Thyroid gland (tissue), 4 donors: Measurements from ENCODE around the gene BCAT1.

ENCODE experiments used
- CTCF ChIP-seq, 6 experiments: fragments of 200-600 bp in 3 of 6; fragments of 450-650 bp in 3 of 6; sonication (generic) in 3 of 6; IDR thresholded peaks; one replicate each; pipeline ENCODE4 v1.5.1; 2016 to 2019; ENCODE audit warnings: antibody characterized with exemption in 6 of 6, mild to moderate bottlenecking in 2 of 6, inconsistent platforms in 1 of 6, moderate library complexity in 1 of 6
- POLR2A ChIP-seq, 2 donors: fragments of 450-650 bp; IDR thresholded peaks; one replicate each; pipeline ENCODE4 v1.6.1; 2017; ENCODE audit warnings: antibody characterized with exemption in 2 of 2, mild to moderate bottlenecking in 2 of 2, moderate library complexity in 1 of 2

GRCh38 chr12:24901576-24902461 is 47.1 kb downstream of the BCAT1 start:
- no peak for TF ChIP-seq CTCF (IDR thresholded peaks at IDR 0.05)
- no peak for TF ChIP-seq POLR2A (IDR thresholded peaks at IDR 0.05)
